Neural cell (in vitro differentiated cells): Measurements from ENCODE around the gene OR10V1.

Experiments
- EP300 ChIP-seq: fragments of 450-650 bp; conservative IDR thresholded peaks from 2 replicates; pipeline ENCODE4 v1.6.1; 2014; ENCODE audit warnings: antibody characterized with exemption, mild to moderate bottlenecking, moderate library complexity; ENCODE audit not compliant: poor library complexity, severe bottlenecking
- POLR2AphosphoS5 ChIP-seq: IDR thresholded peaks from 2 replicates; pipeline ENCODE4 v1.6.1; 2012
- TF ChIP-seq, protein P1 (sequence below): fragments of 450-650 bp; IDR thresholded peaks from 2 replicates; pipeline ENCODE4 v1.5.1; 2014; ENCODE audit warnings: antibody characterized with exemption, mild to moderate bottlenecking, moderate library complexity; ENCODE audit not compliant: poor library complexity, severe bottlenecking

DNA sequence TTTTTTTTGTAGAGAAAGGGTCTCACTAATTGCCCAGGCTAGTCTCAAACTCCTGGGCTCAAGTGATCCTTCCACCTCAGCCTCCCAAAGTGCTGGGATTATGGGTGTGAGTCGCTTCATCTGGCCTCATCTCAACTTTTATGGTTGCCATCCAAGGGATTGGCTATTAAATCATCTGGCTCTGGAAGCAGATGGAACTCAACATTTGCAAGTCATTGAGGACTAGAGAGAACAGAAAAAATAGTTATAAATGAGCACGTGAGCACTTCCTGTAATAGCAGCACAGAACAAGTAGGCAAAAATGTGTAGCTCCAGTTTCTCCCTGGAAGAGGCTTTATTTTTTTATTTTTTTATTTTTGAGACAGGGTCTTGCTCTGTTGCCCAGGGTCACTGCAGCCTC is 22.5 kb downstream of the OR10V1 start:
- TF ChIP-seq, protein P1, sequence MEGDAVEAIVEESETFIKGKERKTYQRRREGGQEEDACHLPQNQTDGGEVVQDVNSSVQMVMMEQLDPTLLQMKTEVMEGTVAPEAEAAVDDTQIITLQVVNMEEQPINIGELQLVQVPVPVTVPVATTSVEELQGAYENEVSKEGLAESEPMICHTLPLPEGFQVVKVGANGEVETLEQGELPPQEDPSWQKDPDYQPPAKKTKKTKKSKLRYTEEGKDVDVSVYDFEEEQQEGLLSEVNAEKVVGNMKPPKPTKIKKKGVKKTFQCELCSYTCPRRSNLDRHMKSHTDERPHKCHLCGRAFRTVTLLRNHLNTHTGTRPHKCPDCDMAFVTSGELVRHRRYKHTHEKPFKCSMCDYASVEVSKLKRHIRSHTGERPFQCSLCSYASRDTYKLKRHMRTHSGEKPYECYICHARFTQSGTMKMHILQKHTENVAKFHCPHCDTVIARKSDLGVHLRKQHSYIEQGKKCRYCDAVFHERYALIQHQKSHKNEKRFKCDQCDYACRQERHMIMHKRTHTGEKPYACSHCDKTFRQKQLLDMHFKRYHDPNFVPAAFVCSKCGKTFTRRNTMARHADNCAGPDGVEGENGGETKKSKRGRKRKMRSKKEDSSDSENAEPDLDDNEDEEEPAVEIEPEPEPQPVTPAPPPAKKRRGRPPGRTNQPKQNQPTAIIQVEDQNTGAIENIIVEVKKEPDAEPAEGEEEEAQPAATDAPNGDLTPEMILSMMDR: no peak
- TF ChIP-seq POLR2AphosphoS5: no peak
- TF ChIP-seq EP300: no peak
